Transverse colon (tissue), 4 donors: Measurements from ENCODE around the gene ACTMAP. TPM values are rescaled to one million over a fixed set of nuclear protein-coding genes. Genes with fewer than 3 reads are reported as not detected.

Source experiments
- DNase-seq: peaks from one replicate; pipeline ENCODE4 v3.0.0-alpha.2; 2019
- H3K27ac ChIP-seq, 4 donors: fragments of 200-600 bp; sonication (generic); 2 replicates each; pipeline ENCODE4 v1.5.1; 2016 to 2018; ENCODE audit warnings: inconsistent platforms in 4 of 4
- H3K27me3 ChIP-seq: fragments of 200-600 bp; sonication (generic); 2 replicates; pipeline ENCODE4 v1.5.1; 2017; ENCODE audit warnings: inconsistent platforms
- H3K36me3 ChIP-seq, 4 donors: fragments of 200-600 bp; sonication (generic); 2 replicates each; pipeline ENCODE4 v1.5.1; 2017 to 2019; ENCODE audit warnings: inconsistent platforms in 4 of 4
- H3K4me1 ChIP-seq, 4 donors: fragments of 200-600 bp; sonication (generic); 2 replicates each; pipeline ENCODE4 v1.5.1; 2017 to 2020; ENCODE audit warnings: inconsistent platforms in 4 of 4
- H3K4me3 ChIP-seq, 4 donors: fragments of 200-600 bp; sonication (generic); 1 replicate in 1 of 4; 2 replicates in 3 of 4; pipeline versions ENCODE4 v1.5.1 to v1.6.1; 2017 to 2019; ENCODE audit warnings: inconsistent platforms in 4 of 4
- H3K9me3 ChIP-seq, 2 donors: fragments of 200-600 bp; sonication (generic); 2 replicates each; pipeline ENCODE4 v1.5.1; 2017 to 2019; ENCODE audit warnings: inconsistent platforms in 2 of 2
- EP300 ChIP-seq: sonication (generic); formaldehyde crosslinking; IDR thresholded peaks from one replicate; pipeline ENCODE4 v1.6.1; 2017; ENCODE audit warnings: antibody characterized with exemption, low read depth
- POLR2A ChIP-seq: fragments of 450-650 bp; IDR thresholded peaks from one replicate; pipeline ENCODE4 v1.6.1; 2016; ENCODE audit warnings: antibody characterized with exemption, mild to moderate bottlenecking, moderate library complexity
- POLR2AphosphoS5 ChIP-seq, 3 donors: sonication (generic); formaldehyde crosslinking; IDR thresholded peaks; one replicate each; pipeline ENCODE4 v1.6.1; 2016; ENCODE audit warnings: antibody characterized with exemption in 3 of 3
- WGBS, 2 donors: methylation state at CpG; one replicate each; pipeline ENCODE4 v1.1.5; 2018; ENCODE audit warnings: low coverage in 1 of 2; 5-methylcytosine and 5-hydroxymethylcytosine counted together
- in situ Hi-C, 4 donors: fragments of 200-750 bp; cut with MboI; loops; one replicate each; pipeline versions ENCODE4 v1.15.0 to v1.15.1; 2017; ENCODE audit warnings: low sequenced_read_pairs in 3 of 4, low pct_ligation_motif_present in 1 of 4, low pct_unique_long_range_greater_than_20kb in 1 of 4
- intact Hi-C: fragments of 100-400 bp; cut with DNase I; formaldehyde crosslinking; loops from one replicate; pipeline ENCODE4 v1.15.1; 2023; ENCODE audit warnings: low total_unique reads
- total RNA-seq, 4 donors: library from RNA; depleted of rRNA; stranded (reverse); fragments of >200 nt; gene quantifications; one replicate each; pipeline ENCODE4 v1.1.0, GENCODE V29; 2016
- TF ChIP-seq, protein P1 (sequence below), 5 experiments: fragments of 200-600 bp in 3 of 5; fragments of 450-650 bp in 2 of 5; sonication (generic) in 3 of 5; IDR thresholded peaks; 1 replicate in 2 of 5; 2 replicates in 3 of 5; pipeline ENCODE4 v1.5.1; 2016 to 2017; ENCODE audit warnings: antibody characterized with exemption in 5 of 5, inconsistent platforms in 3 of 5, mild to moderate bottlenecking in 2 of 5, moderate library complexity in 1 of 5

Gene ACTMAP
- total RNA-seq, 4 donors from 2014 or later = 8.3 to 29.1 (median 12.1) TPM

GRCh38 chr19:40739030-40739839, 11.0 kb downstream of the ACTMAP start:
- Histone ChIP-seq H3K9me3 (no peaks in the 10 kb centered on the region), H3K27me3 (no peaks in the 10 kb centered on the region), H3K4me3 (no peak overlapping the region), H3K36me3 (peaks cover 0 to 28% (median 10%) of the 10 kb centered on the region in 4 donors), H3K27ac (peak overlapping the region; percentile 24 to 52 (median 42)), H3K4me1 (peaks cover 0 to 18% (median 5%) of the 10 kb centered on the region in 4 donors)
- 78 to 85% methylated on average over 6 to 22 of the region's 22 CpGs for WGBS, 2 donors
- DNase-seq = no peak
- TF ChIP-seq, protein P1, sequence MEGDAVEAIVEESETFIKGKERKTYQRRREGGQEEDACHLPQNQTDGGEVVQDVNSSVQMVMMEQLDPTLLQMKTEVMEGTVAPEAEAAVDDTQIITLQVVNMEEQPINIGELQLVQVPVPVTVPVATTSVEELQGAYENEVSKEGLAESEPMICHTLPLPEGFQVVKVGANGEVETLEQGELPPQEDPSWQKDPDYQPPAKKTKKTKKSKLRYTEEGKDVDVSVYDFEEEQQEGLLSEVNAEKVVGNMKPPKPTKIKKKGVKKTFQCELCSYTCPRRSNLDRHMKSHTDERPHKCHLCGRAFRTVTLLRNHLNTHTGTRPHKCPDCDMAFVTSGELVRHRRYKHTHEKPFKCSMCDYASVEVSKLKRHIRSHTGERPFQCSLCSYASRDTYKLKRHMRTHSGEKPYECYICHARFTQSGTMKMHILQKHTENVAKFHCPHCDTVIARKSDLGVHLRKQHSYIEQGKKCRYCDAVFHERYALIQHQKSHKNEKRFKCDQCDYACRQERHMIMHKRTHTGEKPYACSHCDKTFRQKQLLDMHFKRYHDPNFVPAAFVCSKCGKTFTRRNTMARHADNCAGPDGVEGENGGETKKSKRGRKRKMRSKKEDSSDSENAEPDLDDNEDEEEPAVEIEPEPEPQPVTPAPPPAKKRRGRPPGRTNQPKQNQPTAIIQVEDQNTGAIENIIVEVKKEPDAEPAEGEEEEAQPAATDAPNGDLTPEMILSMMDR (IDR thresholded peaks at IDR 0.05) = no peak
- TF ChIP-seq POLR2A (no peak), POLR2AphosphoS5 (IDR thresholded peaks at IDR 0.05) (no peak), EP300 (no peak)
- intact Hi-C loops = no loop called here
- in situ Hi-C loops = no loop called here

- Histone ChIP-seq H3K9me3 (no peaks in the 10 kb centered on the region), H3K27me3 (no peaks in the 10 kb centered on the region), H3K27ac (peak overlapping the region in 2 of 4 donors; percentile 74 to 78), H3K4me1 (peaks cover 0 to 18% (median 5%) of the 10 kb centered on the region in 4 donors), H3K36me3 (peaks cover 0 to 42% (median 19%) of the 10 kb centered on the region in 4 donors), H3K4me3 (no peak overlapping the region)
- no peak for DNase-seq
- in situ Hi-C loops (no loop called here), intact Hi-C loops (no loop called here)
- 84% methylated on average over 9 of the region's 9 CpGs; no CpG with 5 or more reads in 1 of the 2 donors for WGBS, 2 donors
- TF ChIP-seq EP300 (no peak), POLR2A (no peak), POLR2AphosphoS5 (IDR thresholded peaks at IDR 0.05) (no peak)
- TF ChIP-seq, protein P1 (IDR thresholded peaks at IDR 0.05) = no peak
Observed at GRCh38 chr19:40737102-40737644, 13.1 kb downstream of the ACTMAP start.

GRCh38 chr19:40736661-40737060, 13.6 kb downstream of the ACTMAP start:
- peak overlapping the region; percentile 46 to 78 (median 72) for H3K27ac ChIP-seq
- no peaks in the 10 kb centered on the region for H3K27me3 ChIP-seq
- peaks cover 0 to 42% (median 21%) of the 10 kb centered on the region in 4 donors for H3K36me3 ChIP-seq
- WGBS, 2 donors = 96% methylated on average over 9 of the region's 9 CpGs; no CpG with 5 or more reads in 1 of the 2 donors
- H3K4me3 ChIP-seq = no peak overlapping the region
- peaks cover 0 to 18% (median 5%) of the 10 kb centered on the region in 4 donors for H3K4me1 ChIP-seq
- intact Hi-C loops (no loop called here), in situ Hi-C loops (no loop called here)
- TF ChIP-seq, protein P1 (IDR thresholded peaks at IDR 0.05) = no peak
- TF ChIP-seq POLR2A = no peak
- no peak for TF ChIP-seq POLR2AphosphoS5 (IDR thresholded peaks at IDR 0.05)
- TF ChIP-seq EP300 = no peak
- H3K9me3 ChIP-seq = no peaks in the 10 kb centered on the region
- DNase-seq = no peak

DNA sequence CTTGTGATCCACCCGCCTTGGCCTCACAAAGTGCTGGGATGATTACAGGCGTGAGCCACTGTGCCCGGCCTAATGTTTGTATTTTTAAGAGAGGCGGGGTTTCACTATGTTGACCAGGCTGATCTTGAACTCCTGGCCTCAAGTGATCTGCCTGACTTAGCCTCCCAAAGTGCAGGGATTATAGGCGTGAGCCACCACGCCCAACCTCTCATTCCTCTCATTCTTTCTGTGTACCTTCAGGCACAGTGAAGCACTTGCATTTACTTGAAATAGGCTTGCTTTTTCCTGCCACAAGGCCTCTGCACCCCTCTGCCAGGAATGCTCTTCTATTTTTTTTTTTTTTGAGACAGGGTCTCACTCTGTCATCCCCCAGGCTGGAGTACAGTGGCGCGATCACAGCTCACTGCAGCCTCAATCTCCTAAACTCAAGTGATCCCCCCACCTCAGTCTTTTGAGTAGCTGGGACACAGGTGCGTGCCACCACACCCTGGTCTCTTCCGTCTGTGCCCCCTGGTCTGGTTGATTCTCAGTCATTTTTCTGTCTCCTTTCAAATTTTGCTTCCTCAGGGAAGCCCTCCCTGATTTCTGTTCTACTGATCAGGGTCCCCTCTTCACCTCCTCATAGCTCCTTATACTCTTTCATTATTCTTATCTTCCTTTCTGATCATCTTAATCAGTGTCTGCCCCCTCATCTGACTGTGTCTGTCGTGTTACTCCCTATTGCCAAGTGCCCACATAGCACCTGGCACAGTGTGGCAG, 15.1 kb downstream of the ACTMAP start:
- WGBS, 2 donors = 80 to 85% methylated on average over 7 to 11 of the region's 11 CpGs
- Histone ChIP-seq H3K9me3 (no peaks in the 10 kb centered on the region), H3K4me1 (peaks cover 0 to 18% (median 5%) of the 10 kb centered on the region in 4 donors), H3K27ac (peak overlapping the region; percentile 46 to 78 (median 72)), H3K4me3 (no peak overlapping the region), H3K36me3 (peaks cover 0 to 57% (median 25%) of the 10 kb centered on the region in 4 donors), H3K27me3 (no peaks in the 10 kb centered on the region)
- DNase-seq = peak; percentile 45
- in situ Hi-C loops (no loop called here), intact Hi-C loops (no loop called here)
- TF ChIP-seq, protein P1 (IDR thresholded peaks at IDR 0.05) = no peak
- TF ChIP-seq POLR2AphosphoS5 (IDR thresholded peaks at IDR 0.05) (peak in 1 of 3 donors; percentile 51), POLR2A (no peak), EP300 (no peak)
